Activated CD8-positive, alpha-beta T cell treated with anti-CD3 and anti-CD28 coated beads for 36 hours (primary cell): Measurements from ENCODE around the gene ITGA3. TPM values are rescaled to one million over a fixed set of nuclear protein-coding genes. Genes with fewer than 3 reads are reported as not detected.

Experiments
- ATAC-seq: fragments of 200-7000 bp; cut with Tn5 transposase; one replicate; pipeline ENCODE4 v1.10.0; 2021; ENCODE audit warnings: mild to moderate bottlenecking, moderate library complexity
- CTCF ChIA-PET: fragments of 350-600 bp; sonication (Branson Sonifier 250); formaldehyde crosslinking; loops from one replicate; lab custom pipeline; 2021; ENCODE audit warnings: antibody characterized with exemption; lab: Charles Lee
- POLR2A ChIA-PET: fragments of 350-600 bp; sonication (Branson Sonifier 250); formaldehyde crosslinking; loops from one replicate; lab custom pipeline; 2021; ENCODE audit warnings: antibody characterized with exemption; lab: Charles Lee
- DNase-seq: peaks from one replicate; pipeline ENCODE4 v3.0.0-alpha.2; 2020
- H3K27ac Mint-ChIP-seq: one replicate; pipeline ENCODE4 v1.8.0; 2021; ENCODE audit warnings: mild to moderate bottlenecking, mixed read lengths
- H3K27me3 Mint-ChIP-seq: one replicate; pipeline ENCODE4 v1.8.0; 2021; ENCODE audit warnings: mixed read lengths
- H3K36me3 Mint-ChIP-seq: one replicate; pipeline ENCODE4 v1.8.0; 2021; ENCODE audit warnings: low read depth, mixed read lengths
- H3K4me1 Mint-ChIP-seq: one replicate; pipeline ENCODE4 v1.8.0; 2021; ENCODE audit warnings: low read depth, mixed read lengths
- H3K4me3 Mint-ChIP-seq: one replicate; pipeline ENCODE4 v1.8.0; 2021; ENCODE audit warnings: mild to moderate bottlenecking, moderate library complexity, mixed read lengths
- H3K9me3 Mint-ChIP-seq: one replicate; pipeline ENCODE4 v1.8.0; 2021; ENCODE audit warnings: mixed read lengths
- intact Hi-C: fragments of 100-400 bp; cut with micrococcal nuclease; formaldehyde crosslinking; loops from one replicate; pipeline ENCODE4 v1.10.0; 2022
- total RNA-seq, 2 experiments: library from RNA; stranded (reverse); gene quantifications; one replicate each; pipeline ENCODE4 v1.2.3, GENCODE V29; 2021
- TF ChIP-seq, protein P1 (sequence below): fragments of 200-600 bp; IDR thresholded peaks from one replicate; pipeline ENCODE4 v1.8.0; 2022; ENCODE audit warnings: antibody characterized with exemption, mild to moderate bottlenecking

ITGA3 gene
- total RNA-seq, 2 experiments from 2014 or later, result 4.2 to 7.2 TPM

- ChIA-PET POLR2A (interaction anchor here (1.0 kb wide), 1 partner anchor 42 kb away, joined by 3 read pairs; the partner anchor contains the start of gene ITGA3), CTCF (interaction anchor here (1.0 to 3.8 kb wide), 5 partner anchors 11 to 199 kb away, joined by 3 to 19 read pairs (median 6); no protein-coding TSS in a partner anchor)
- Mint-ChIP-seq H3K4me1 (peaks cover 33% of the 10 kb centered on the region), H3K27ac (no peak overlapping the region), H3K36me3 (no peaks in the 10 kb centered on the region), H3K4me3 (no peak overlapping the region), H3K27me3 (no peaks in the 10 kb centered on the region), H3K9me3 (no peaks in the 10 kb centered on the region)
- TF ChIP-seq, protein P1, sequence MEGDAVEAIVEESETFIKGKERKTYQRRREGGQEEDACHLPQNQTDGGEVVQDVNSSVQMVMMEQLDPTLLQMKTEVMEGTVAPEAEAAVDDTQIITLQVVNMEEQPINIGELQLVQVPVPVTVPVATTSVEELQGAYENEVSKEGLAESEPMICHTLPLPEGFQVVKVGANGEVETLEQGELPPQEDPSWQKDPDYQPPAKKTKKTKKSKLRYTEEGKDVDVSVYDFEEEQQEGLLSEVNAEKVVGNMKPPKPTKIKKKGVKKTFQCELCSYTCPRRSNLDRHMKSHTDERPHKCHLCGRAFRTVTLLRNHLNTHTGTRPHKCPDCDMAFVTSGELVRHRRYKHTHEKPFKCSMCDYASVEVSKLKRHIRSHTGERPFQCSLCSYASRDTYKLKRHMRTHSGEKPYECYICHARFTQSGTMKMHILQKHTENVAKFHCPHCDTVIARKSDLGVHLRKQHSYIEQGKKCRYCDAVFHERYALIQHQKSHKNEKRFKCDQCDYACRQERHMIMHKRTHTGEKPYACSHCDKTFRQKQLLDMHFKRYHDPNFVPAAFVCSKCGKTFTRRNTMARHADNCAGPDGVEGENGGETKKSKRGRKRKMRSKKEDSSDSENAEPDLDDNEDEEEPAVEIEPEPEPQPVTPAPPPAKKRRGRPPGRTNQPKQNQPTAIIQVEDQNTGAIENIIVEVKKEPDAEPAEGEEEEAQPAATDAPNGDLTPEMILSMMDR, result no peak
- ATAC-seq (no peak), DNase-seq (no peak)
- intact Hi-C loops, result no loop called here
Observed at GRCh38 chr17:50098583-50098982, 42.7 kb downstream of the ITGA3 start.

DNA sequence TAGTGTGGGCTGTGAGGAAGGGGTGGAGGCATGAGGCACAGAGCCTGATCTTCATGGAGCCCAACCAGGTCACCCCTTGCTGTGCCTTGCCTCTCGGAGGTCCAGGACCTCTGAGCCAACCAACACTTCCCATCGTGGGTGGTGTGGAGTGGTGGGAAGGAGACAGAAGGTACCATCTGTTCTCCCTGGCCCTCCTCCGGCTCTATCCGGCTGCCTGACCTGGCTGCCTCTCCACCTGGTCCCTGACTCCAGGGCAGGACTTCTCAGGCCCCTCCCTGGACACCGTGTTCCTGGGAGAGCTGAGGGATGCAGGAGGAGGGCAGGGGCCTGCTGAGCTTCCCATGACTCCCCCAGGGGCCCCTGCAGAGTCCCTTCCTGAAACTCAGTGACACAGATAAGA, 43.1 kb downstream of the ITGA3 start:
- POLR2A ChIA-PET, result interaction anchor here (1.0 kb wide), 1 partner anchor 43 kb away, joined by 3 read pairs; the partner anchor contains the start of gene ITGA3
- DNase-seq, result no peak
- intact Hi-C loops, result no loop called here
- H3K9me3 Mint-ChIP-seq, result no peaks in the 10 kb centered on the region
- H3K4me3 Mint-ChIP-seq, result no peak overlapping the region
- no peaks in the 10 kb centered on the region for H3K27me3 Mint-ChIP-seq
- no peaks in the 10 kb centered on the region for H3K36me3 Mint-ChIP-seq
- TF ChIP-seq, protein P1, result no peak
- peaks cover 33% of the 10 kb centered on the region for H3K4me1 Mint-ChIP-seq
- no peak for ATAC-seq
- no peak overlapping the region for H3K27ac Mint-ChIP-seq
- CTCF ChIA-PET, result interaction anchor here (1.0 to 3.8 kb wide), 4 partner anchors 12 to 53 kb away, joined by 3 to 19 read pairs (median 8); no protein-coding TSS in a partner anchor

DNA sequence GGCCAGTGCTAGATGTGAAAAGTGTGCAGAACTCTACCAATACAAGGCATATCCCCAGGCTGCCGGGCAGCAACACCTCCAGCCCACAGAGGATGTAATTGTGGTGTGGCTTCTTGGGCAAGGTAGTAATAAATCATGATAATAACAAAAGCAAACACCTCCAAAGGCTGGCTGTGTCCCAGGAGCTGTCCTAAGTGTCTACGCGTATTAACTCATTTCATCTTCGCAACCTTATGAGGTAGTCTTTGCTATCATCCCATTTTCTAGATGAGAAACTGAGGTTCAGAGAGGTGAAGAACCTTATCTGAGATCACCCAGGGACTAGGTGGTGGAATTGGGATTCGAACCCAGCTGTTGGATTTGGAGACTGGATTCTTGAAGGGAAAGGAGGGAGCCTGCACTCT, 44.6 kb downstream of the ITGA3 start:
- CTCF ChIA-PET, result interaction anchor here (1.6 to 2.2 kb wide), 3 partner anchors 13 to 17 kb away, joined by 5 to 10 read pairs (median 6); no protein-coding TSS in a partner anchor
- DNase-seq, result no peak
- Mint-ChIP-seq H3K4me3 (no peak overlapping the region), H3K9me3 (no peaks in the 10 kb centered on the region), H3K4me1 (peaks cover 22% of the 10 kb centered on the region), H3K36me3 (no peaks in the 10 kb centered on the region), H3K27me3 (no peaks in the 10 kb centered on the region), H3K27ac (no peak overlapping the region)
- POLR2A ChIA-PET, result interaction anchor here (1.0 kb wide), 1 partner anchor 13 kb away, joined by 3 read pairs; no protein-coding TSS in a partner anchor
- intact Hi-C loops, result no loop called here
- no peak for ATAC-seq
- TF ChIP-seq, protein P1, result no peak

- ChIA-PET CTCF (interaction anchor here (1.6 to 2.2 kb wide), 2 partner anchors 14 to 16 kb away, joined by 5 to 6 read pairs; no protein-coding TSS in a partner anchor), POLR2A (no interaction called here)
- DNase-seq (no peak), ATAC-seq (no peak)
- TF ChIP-seq, protein P1, result no peak
- Mint-ChIP-seq H3K27me3 (no peaks in the 10 kb centered on the region), H3K27ac (no peak overlapping the region), H3K4me3 (no peak overlapping the region), H3K36me3 (no peaks in the 10 kb centered on the region), H3K4me1 (peaks cover 18% of the 10 kb centered on the region), H3K9me3 (no peaks in the 10 kb centered on the region)
- intact Hi-C loops, result no loop called here
Observed at GRCh38 chr17:50100921-50101345, 45.0 kb downstream of the ITGA3 start.

GRCh38 chr17:50101346-50102163, 45.6 kb downstream of the ITGA3 start:
- no peaks in the 10 kb centered on the region for H3K9me3 Mint-ChIP-seq
- ChIA-PET CTCF (interaction anchor here (1.6 to 2.2 kb wide), 3 partner anchors 14 to 17 kb away, joined by 5 to 6 read pairs (median 5); no protein-coding TSS in a partner anchor), POLR2A (no interaction called here)
- H3K27me3 Mint-ChIP-seq, result no peaks in the 10 kb centered on the region
- peaks cover 12% of the 10 kb centered on the region for H3K4me1 Mint-ChIP-seq
- no peak for ATAC-seq
- no peak for DNase-seq
- TF ChIP-seq, protein P1, result no peak
- intact Hi-C loops, result no loop called here
- no peaks in the 10 kb centered on the region for H3K36me3 Mint-ChIP-seq
- no peak overlapping the region for H3K4me3 Mint-ChIP-seq
- no peak overlapping the region for H3K27ac Mint-ChIP-seq
